Keratinocyte (primary cell): ENCODE measurements around the gene NELL1. TPM values are rescaled to one million over a fixed set of nuclear protein-coding genes. Genes with fewer than 3 reads are reported as not detected.

Source experiments
- DNase-seq: peaks from one replicate; pipeline ENCODE4 v3.0.0-alpha.2; 2011; ENCODE audit warnings: low read depth, missing footprints, low spot score
- FAIRE-seq: peaks from 2 replicates; lab custom pipeline; 2011; peaks lifted over from hg19 to GRCh38; lab: Jason Lieb, UNC
- H2AFZ ChIP-seq: 2 replicates; pipeline ENCODE4 v1.6.0; 2012; ENCODE audit warnings: low read length, control low read depth, inconsistent platforms; ENCODE audit not compliant: control insufficient read depth
- H3K27ac ChIP-seq: 2 replicates; pipeline ENCODE4 v1.5.1; 2011; ENCODE audit warnings: low read length; ENCODE audit not compliant: control insufficient read depth, insufficient read depth
- H3K27me3 ChIP-seq: 3 replicates; pipeline ENCODE4 v1.6.0; 2011; ENCODE audit warnings: low read length; ENCODE audit not compliant: control insufficient read depth, insufficient read depth; ENCODE audit errors: extremely low read depth
- H3K36me3 ChIP-seq, 2 experiments: 2 replicates in 1 of 2; 3 replicates in 1 of 2; pipeline ENCODE4 v1.5.1; 2011; ENCODE audit warnings: low read length in 2 of 2, mild to moderate bottlenecking in 1 of 2; ENCODE audit not compliant: control insufficient read depth in 2 of 2, insufficient read depth in 2 of 2; ENCODE audit errors: extremely low read depth in 1 of 2
- H3K4me1 ChIP-seq: 3 replicates; pipeline ENCODE4 v1.5.1; 2011; ENCODE audit warnings: low read length; ENCODE audit not compliant: control insufficient read depth, insufficient read depth; ENCODE audit errors: extremely low read depth
- H3K4me2 ChIP-seq: 3 replicates; pipeline ENCODE4 v1.6.0; 2011; ENCODE audit warnings: low read depth, low read length; ENCODE audit not compliant: control insufficient read depth, insufficient read depth; ENCODE audit errors: extremely low read depth
- H3K4me3 ChIP-seq, 3 experiments: fragments of 200-600 bp in 1 of 3; sonication (generic) in 1 of 3; 2 replicates in 2 of 3; 3 replicates in 1 of 3; pipeline ENCODE4 v1.5.1; 2011 to 2016; ENCODE audit warnings: low read length in 3 of 3, mild to moderate bottlenecking in 3 of 3, control low read depth in 2 of 3, inconsistent platforms in 1 of 3, low read depth in 1 of 3, mixed read lengths in 1 of 3, mixed run types in 1 of 3, moderate library complexity in 1 of 3; ENCODE audit not compliant: control insufficient read depth in 2 of 3, insufficient read depth in 2 of 3; ENCODE audit errors: extremely low read depth in 1 of 3
- H3K79me2 ChIP-seq: 2 replicates; pipeline ENCODE4 v1.6.0; 2012; ENCODE audit warnings: low read length; ENCODE audit not compliant: control insufficient read depth, insufficient read depth
- H3K9ac ChIP-seq: 3 replicates; pipeline ENCODE4 v1.6.0; 2011; ENCODE audit warnings: low read length; ENCODE audit not compliant: control insufficient read depth, insufficient read depth; ENCODE audit errors: extremely low read depth
- H3K9me1 ChIP-seq: 3 replicates; pipeline ENCODE4 v1.6.0; 2011; ENCODE audit warnings: low read length; ENCODE audit not compliant: control insufficient read depth, insufficient read depth; ENCODE audit errors: extremely low read depth
- H3K9me3 ChIP-seq: 2 replicates; pipeline ENCODE4 v1.5.1; 2012; ENCODE audit warnings: low read depth, low read length; ENCODE audit not compliant: control insufficient read depth
- H4K20me1 ChIP-seq: 3 replicates; pipeline ENCODE4 v1.6.0; 2011; ENCODE audit warnings: low read length; ENCODE audit not compliant: control insufficient read depth, insufficient read depth; ENCODE audit errors: extremely low read depth
- EZH2 ChIP-seq: IDR thresholded peaks from one replicate; pipeline ENCODE4 v1.6.1; 2012; ENCODE audit warnings: inconsistent platforms, mild to moderate bottlenecking, low read length, moderate library complexity
- dilution Hi-C: fragments of 300-500 bp; cut with MboI; formaldehyde crosslinking; loops from one replicate; pipeline ENCODE4 v1.7.0; 2020; ENCODE audit warnings: low sequenced_read_pairs; ENCODE audit not compliant: extremely low pct_ligation_motif_present
- polyA plus RNA-seq, 5 experiments: library from polyadenylated mRNA; depleted of rRNA in 3 of 5; stranded (reverse) in 3 of 5; stranded (forward) in 1 of 5; unstranded in 1 of 5; fragments of >200 nt; gene quantifications; 1 replicate in 1 of 5; 2 replicates in 3 of 5; 3 replicates in 1 of 5; pipeline versions ENCODE4 v1.2.1 to v1.2.3, GENCODE V29; 2011 to 2012; ENCODE audit warnings: missing spikeins in 2 of 5, low read depth in 1 of 5, low replicate concordance in 1 of 5
- TF ChIP-seq, protein P1 (sequence below), 3 experiments: IDR thresholded peaks in 1 of 3; conservative IDR thresholded peaks in 1 of 3; optimal IDR thresholded peaks in 1 of 3; 2 replicates in 2 of 3; 3 replicates in 1 of 3; pipeline versions ENCODE3 to v1.5.1; 2011; ENCODE audit warnings: low read length in 3 of 3, mild to moderate bottlenecking in 3 of 3, moderate library complexity in 2 of 3, control low read depth in 1 of 3, inconsistent platforms in 1 of 3; ENCODE audit not compliant: insufficient read depth in 2 of 3; ENCODE audit errors: extremely low read depth in 1 of 3

NELL1 gene
- polyA plus RNA-seq, 1 donor (not counting 4 experiments of a cell fraction or from before 2014, with no cell fraction given), result not detected

DNA sequence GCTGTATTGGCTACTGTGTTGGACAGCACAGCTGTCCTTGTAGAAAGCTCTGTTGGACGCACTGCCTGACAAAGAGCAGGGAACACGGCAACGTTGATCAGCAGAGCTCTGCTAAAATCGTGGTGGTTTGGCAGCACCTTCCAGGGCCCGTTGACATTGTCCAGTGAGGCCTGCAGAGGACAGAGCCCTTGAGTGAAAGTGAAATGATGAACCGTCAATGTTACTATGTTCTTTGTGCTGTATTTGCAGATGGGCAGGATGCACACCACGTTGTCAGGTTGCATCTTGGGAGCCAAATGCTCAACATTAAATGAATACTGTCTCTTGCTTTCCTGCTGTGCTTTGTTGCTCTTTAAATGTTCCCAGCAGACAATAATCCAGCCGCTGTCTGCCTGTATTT lies 69.7 kb downstream of the NELL1 start:
- FAIRE-seq (no peak), DNase-seq (no peak)
- Histone ChIP-seq H3K79me2 (no peaks in the 10 kb centered on the region), H3K9ac (no peak overlapping the region), H3K9me3 (peaks cover 3% of the 10 kb centered on the region), H3K36me3 (no peaks in the 10 kb centered on the region), H4K20me1 (no peaks in the 10 kb centered on the region), H3K4me2 (no peak overlapping the region), H2AFZ (no peak overlapping the region), H3K27me3 (no peaks in the 10 kb centered on the region), H3K9me1 (no peaks in the 10 kb centered on the region), H3K4me3 (no peak overlapping the region), H3K27ac (no peak overlapping the region), H3K4me1 (no peaks in the 10 kb centered on the region)
- TF ChIP-seq EZH2, result no peak
- TF ChIP-seq, protein P1, sequence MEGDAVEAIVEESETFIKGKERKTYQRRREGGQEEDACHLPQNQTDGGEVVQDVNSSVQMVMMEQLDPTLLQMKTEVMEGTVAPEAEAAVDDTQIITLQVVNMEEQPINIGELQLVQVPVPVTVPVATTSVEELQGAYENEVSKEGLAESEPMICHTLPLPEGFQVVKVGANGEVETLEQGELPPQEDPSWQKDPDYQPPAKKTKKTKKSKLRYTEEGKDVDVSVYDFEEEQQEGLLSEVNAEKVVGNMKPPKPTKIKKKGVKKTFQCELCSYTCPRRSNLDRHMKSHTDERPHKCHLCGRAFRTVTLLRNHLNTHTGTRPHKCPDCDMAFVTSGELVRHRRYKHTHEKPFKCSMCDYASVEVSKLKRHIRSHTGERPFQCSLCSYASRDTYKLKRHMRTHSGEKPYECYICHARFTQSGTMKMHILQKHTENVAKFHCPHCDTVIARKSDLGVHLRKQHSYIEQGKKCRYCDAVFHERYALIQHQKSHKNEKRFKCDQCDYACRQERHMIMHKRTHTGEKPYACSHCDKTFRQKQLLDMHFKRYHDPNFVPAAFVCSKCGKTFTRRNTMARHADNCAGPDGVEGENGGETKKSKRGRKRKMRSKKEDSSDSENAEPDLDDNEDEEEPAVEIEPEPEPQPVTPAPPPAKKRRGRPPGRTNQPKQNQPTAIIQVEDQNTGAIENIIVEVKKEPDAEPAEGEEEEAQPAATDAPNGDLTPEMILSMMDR (optimal IDR thresholded peaks at IDR 0.05 in 1 of 3, IDR thresholded peaks at IDR 0.05 in 1 of 3, conservative IDR thresholded peaks at IDR 0.05 in 1 of 3; ENCODE audit: extremely low read depth in 1 of 3, insufficient read depth in 2 of 3, low read length in 3 of 3), result no peak
- dilution Hi-C loops, result no loop called here

- H3K4me3 ChIP-seq, result no peak overlapping the region
- dilution Hi-C loops, result no loop called here
- TF ChIP-seq, protein P1 (optimal IDR thresholded peaks at IDR 0.05 in 1 of 3, IDR thresholded peaks at IDR 0.05 in 1 of 3, conservative IDR thresholded peaks at IDR 0.05 in 1 of 3; ENCODE audit: extremely low read depth in 1 of 3, insufficient read depth in 2 of 3, low read length in 3 of 3), result no peak
- no peak for TF ChIP-seq EZH2
- FAIRE-seq (no peak), DNase-seq (no peak)
- H3K9me1 ChIP-seq, result no peaks in the 10 kb centered on the region
- H4K20me1 ChIP-seq, result no peaks in the 10 kb centered on the region
- H3K4me1 ChIP-seq, result no peaks in the 10 kb centered on the region
- H3K4me2 ChIP-seq, result no peak overlapping the region
- H3K27me3 ChIP-seq, result no peaks in the 10 kb centered on the region
- no peak overlapping the region for H3K27ac ChIP-seq
- peaks cover 3% of the 10 kb centered on the region for H3K9me3 ChIP-seq
- H3K36me3 ChIP-seq, result no peaks in the 10 kb centered on the region
- no peak overlapping the region for H3K9ac ChIP-seq
- no peak overlapping the region for H2AFZ ChIP-seq
- H3K79me2 ChIP-seq, result no peaks in the 10 kb centered on the region
Observed at GRCh38 chr11:20739577-20739976, 70.2 kb downstream of the NELL1 start.
